ENCODE data around the gene LAMA5.

Gene LAMA5

GRCh38 chr20:62345681-62346370 lies 21.3 kb downstream of the LAMA5 start:
- no peak for DNase-seq

- DNase-seq: no peak
These were observed 22.3 kb downstream of the LAMA5 start for GRCh38 chr20:62344782-62345181.

GRCh38 chr20:62344092-62344491 lies 23.0 kb downstream of the LAMA5 start:
- DNase-seq: no peak

GRCh38 chr20:62342910-62343309 lies 24.2 kb downstream of the LAMA5 start:
- peak; percentile 66 for DNase-seq

DNA sequence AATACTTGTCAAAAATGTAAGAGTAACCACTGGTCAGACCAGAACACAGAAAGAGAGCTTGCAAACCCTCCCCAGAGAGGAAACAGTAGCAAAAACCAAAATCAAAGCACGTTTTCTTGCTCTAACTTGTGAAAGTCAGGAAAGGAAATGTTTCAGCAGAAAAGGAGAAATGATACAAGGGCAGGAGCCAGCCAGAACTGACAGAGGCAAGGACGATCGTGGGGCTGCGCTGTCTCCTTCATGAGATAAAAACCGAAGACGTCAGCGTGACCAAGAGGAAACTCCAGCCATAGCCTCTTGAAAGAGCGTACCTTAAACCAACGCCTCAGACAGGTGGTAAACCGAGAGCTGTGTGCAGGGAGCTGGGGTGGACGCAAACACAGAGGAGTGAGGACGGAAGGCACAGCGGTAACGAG lies 27.5 kb downstream of the LAMA5 start:
- DNase-seq: no peak

DNA sequence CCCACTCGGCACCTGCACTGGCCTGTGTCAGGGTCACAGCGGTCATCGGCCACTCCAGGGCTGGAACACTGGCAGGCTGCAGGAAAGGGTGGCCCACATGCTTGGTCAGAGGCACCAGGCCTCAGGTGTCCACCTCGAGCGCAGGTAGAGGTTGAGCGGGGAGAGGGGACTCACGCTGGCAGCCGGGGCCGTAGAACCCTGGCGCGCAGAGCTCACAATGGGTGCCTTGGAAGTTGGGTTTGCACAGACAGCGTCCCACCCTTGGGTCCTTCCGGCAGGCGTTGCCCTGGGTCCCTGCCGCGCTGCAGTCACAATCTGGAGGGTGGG lies 28.9 kb downstream of the LAMA5 start:
- no peak for DNase-seq

- no peak for DNase-seq
These were observed 29.4 kb downstream of the LAMA5 start for GRCh38 chr20:62337558-62338293.

DNA sequence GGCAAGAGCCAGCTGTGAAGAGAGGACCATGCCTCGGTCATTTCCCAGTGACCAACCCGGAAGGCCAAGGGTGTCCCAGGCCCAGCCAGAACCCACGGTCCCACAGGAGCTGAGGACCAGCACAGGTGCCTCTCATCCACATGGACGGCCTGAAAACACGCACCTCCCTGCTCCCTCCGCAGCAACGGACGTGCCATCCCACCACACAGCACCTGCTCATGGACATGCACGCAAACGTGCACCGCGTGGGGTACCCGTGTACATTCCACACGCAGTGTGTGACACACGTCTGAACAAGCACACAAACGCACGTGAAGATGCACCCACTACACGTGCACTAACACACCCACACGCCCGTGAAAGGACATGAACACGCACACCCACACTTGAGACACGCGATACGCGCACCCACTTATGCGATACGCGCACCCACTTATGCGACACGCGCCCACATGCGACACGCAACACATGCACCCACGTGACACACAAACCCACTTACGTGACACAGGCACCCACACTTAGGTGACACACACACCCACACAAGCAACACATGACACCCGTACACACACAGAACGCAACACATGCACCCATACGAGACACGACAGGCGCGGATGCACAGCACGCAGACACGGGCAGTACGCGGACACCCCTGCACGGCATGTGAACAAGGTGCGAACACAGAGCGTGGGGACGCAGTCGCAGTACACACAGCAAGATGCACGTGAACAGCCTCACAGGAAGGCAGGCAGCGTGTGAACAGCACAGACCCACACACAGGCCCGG lies 30.1 kb downstream of the LAMA5 start:
- DNase-seq: no peak

DNA sequence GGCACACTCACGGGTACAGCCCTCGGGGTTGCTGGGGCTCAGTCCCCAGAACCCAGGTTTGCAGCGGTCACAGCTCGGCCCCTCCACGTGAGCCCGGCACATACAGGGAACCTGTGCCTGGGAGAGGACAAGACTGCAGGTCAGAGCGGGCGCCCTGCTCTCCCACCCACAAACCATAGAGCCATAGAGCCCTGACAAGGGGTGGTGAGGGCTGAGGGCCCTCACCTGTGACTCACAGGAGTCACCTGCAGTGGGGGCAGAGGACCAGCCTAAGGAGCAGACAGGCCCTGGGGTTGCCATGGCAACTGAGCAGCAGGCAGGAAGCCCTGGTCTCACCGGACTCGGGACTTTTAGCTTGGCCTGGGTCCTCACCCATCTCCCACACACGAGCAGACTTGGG lies 30.8 kb downstream of the LAMA5 start:
- no peak for DNase-seq

DNA sequence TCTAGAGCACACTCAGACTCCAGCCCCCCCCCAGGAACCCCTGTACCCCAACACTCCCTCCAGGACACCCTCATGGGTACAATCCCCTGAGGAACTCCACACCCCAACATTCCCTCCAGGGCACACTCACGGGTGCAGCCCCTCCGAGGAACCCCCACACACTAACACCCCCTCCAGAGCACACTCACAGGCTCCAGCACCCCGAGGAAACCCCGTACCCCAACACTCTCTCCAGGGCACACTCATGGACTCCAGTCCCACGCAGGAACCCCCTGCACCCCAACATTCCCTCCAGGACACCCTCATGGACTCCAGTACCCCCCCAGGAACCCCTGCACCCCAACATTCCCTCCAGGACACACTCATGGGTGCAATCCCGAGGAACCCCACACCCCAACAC lies 31.6 kb downstream of the LAMA5 start:
- DNase-seq: no peak

DNA sequence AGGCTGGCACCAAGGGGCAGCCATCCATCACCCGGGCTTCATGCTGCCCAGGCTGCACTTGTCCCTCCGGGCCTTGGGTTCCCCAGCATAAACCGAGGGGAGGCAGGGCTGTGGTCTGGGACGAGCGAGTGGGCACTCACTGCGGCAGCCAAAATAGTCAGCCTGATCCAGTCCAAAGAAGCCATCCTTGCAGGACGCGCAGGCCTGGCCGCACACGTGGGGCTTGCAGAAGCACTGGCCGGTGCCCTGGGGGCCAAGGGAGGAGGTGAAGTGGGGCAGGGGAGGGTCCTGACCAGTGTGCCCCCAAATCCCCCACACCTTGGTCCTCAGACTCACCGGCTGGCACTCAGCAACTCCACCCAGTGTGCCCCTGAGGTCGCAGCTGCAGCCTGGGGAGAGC lies 32.2 kb downstream of the LAMA5 start:
- DNase-seq: no peak

- DNase-seq: no peak
These were observed 33.1 kb downstream of the LAMA5 start for GRCh38 chr20:62333820-62334595.

DNA sequence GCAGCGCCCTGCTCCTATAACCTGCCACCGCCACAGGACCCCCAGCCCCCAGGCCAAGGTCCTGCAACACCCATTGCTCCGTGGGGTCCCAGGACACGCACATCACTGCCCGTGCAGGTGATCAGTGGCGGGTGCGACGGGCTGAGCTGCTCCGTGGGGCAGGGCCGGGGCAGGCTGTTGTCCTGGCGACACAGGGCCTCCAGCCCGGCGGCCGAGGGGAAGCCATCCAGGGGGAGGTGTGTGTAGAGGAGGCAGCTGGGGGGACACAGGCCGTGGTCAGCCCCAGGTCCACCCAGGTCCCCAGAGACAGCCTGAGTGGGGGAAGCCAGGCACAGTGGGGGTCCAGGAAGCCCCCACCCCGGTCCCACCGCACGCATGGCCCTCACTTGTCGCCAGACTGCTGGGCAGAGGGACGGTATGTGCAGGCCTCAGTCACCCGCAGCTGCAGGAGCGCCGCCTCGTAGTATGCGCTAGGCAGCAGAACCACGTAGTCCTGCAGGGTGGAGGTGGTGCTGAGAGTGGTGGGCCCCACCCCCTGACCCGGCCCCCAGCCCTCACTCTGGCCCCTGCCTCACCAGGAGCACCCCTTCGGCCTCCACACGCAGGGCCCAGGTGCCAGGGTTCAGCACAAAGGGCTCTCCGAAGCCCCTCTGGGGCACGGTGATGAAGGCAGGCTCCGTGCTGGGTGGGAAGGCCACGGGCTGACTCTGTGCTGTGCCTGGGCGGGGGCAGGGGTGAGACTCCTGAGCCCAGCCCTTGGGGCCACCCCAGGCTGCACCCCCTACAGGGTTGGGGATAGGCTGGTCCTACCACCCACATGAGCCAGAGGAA lies 33.9 kb downstream of the LAMA5 start:
- DNase-seq: no peak

DNA sequence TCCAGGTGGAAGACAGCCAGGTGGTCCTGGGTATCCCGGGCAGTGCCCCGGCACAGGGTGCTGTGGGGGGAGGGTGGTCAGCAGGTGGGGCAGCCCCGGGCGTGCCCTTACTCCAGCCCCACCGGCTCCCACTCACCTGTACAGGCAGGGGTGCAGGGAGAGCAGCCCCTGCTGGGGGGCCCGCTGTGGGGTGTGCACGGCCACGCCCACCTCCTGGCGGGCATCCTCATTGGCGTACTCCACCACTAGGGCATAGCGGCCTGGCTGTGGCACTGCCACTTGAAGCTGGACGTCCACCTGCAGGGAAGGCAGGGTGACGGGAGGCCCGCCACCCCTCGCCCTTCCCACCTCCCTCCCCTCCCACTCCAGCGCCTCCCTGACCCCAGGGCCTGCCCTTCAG lies 34.7 kb downstream of the LAMA5 start:
- DNase-seq: no peak

- no peak for DNase-seq
These were observed 35.8 kb downstream of the LAMA5 start for GRCh38 chr20:62331347-62331746.

DNA sequence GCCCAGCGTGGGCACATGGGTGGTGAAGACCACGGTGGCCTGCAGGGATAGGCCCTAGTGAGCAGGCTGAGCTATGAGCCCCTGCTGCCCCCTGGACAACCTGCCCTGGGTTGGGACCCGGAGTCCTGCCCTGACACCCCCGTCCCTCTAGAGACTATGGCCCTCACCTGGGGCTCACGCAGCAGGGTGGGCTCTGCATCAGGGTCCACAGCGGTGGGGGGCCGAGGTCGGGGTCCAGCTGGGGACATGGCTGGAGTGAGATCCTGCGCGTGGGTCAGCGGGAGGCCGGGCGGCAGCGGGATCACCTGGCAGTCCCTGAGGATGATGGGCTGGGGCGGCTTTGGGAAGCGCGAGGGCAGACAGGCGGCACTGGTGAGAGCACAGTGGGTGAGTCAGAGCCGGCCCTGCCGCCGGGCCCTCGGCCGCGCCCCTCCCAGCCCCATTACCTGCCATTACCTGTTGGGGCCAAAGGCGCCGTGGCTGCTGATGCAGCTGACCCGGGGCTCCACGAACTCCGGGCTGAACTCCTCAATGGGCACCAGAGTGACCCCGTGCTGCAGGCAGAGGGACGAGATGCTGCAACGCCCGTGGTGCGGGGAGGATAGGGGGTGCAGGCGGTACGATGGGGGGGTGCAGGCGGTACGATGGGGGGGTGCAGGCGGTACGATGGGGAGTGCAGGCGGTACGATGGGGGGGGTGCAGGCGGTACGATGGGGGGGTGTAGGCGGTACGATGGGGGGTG lies 36.4 kb downstream of the LAMA5 start:
- no peak for DNase-seq

DNA sequence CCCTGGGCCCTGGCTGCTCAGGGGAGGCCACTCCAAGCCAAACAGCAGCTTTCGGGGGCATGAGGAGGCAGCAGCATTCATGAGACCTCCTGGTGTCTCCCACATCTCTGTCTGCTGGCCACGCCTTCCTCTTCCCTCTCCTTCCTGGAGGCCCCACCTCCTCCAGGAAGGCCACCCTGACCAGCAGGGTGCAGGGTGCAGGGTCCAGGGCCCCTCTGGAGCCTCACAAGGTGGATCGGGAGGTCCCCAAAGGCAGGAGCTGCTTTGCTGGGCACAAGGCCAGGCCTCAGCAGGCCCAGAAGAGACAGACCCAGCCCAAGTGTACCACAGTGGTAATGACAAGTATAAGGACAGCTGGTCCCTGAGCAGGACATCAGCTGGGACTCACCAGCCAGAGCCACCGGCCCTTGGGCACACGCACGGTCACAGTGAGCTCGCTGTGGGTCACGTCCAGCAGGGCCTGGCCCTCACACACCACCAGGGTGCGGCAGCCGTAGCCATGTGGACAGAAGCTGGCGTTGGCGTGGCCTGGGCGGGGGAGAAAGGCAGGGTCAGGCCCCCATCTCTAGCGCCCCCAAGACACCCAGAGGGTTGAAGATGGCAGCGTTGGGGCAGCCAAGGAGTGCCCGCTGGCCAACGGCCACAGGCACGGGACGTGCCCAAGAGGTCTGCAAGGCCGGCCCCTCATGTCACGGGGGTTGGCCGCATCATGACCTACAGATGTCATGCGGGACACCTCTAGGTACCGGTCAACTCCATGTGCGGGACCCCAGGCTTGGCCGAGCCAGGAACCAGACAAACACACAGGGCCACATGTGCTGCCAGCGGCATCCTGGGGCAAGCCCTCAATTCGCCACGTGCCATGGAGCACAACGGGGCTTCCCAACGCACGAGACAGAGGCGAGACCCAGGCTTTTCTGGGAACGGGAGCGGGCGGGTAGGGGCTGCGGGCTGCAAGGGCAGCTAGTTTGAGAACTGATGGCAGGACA lies 37.4 kb downstream of the LAMA5 start:
- no peak for DNase-seq

DNA sequence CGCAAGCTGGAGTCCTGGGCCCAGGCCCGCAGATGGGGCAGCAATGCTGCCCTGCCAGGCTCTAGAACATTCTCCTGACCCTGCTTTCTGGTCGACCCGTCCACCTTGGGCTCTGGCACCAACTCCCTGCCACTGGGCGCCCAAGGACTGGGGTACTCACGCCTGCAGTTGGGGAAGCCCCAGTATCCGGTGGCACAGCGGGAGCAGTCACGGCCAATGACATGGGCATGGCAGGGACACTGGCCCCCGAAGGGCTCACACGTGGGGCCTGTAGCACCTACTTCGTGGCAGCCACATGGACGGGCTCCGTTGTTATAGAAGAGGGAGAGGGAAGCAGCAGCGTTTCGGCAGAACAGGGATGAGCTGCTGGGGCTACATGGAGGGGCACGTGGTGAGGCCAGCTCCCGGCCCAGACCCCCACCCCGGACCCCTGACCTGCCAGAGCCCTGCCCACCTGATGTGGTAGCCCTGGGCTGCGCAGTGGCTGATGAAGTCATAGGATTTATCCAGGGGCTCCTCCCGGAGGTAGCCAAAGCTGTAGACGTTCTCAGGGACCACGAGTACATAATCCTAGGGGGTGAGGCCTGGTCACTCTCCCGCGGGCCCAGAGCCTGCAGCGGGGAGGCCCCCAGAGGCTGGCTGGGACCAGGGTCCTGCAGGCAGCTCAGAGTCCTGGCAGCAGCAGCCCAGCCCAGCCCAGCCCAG lies 38.3 kb downstream of the LAMA5 start:
- no peak for DNase-seq

- no peak for DNase-seq
These were observed 39.2 kb downstream of the LAMA5 start for GRCh38 chr20:62327726-62328495.
